GM12891 (cell line): Measurements from ENCODE around the gene FBXL7.

Experiments used
- DNase-seq: peaks from one replicate; pipeline ENCODE4 v3.0.0; 2011; ENCODE audit warnings: low spot score; ENCODE audit not compliant: insufficient read length
- FAIRE-seq: peaks from 2 replicates; lab custom pipeline; 2011; peaks lifted over from hg19 to GRCh38; lab: Jason Lieb, UNC
- PAX5 ChIP-seq: IDR thresholded peaks from 2 replicates; pipeline ENCODE4 v1.6.1; 2011; ENCODE audit warnings: low read length, moderate library complexity, mild to moderate bottlenecking; ENCODE audit not compliant: insufficient read depth, severe bottlenecking
- POLR2A ChIP-seq: IDR thresholded peaks from 2 replicates; pipeline ENCODE4 v1.6.1; 2011; ENCODE audit warnings: low read depth, low read length, control low read depth
- POLR2AphosphoS5 ChIP-seq: IDR thresholded peaks from 2 replicates; pipeline ENCODE4 v1.6.1; 2011; ENCODE audit warnings: low read depth, low read length, control low read depth
- POU2F2 ChIP-seq: IDR thresholded peaks from 2 replicates; pipeline ENCODE4 v1.6.1; 2011; ENCODE audit warnings: low read depth, mild to moderate bottlenecking, control low read depth, low read length, moderate library complexity
- SPI1 ChIP-seq: IDR thresholded peaks from 2 replicates; pipeline ENCODE4 v1.6.1; 2011; ENCODE audit warnings: low read depth, low read length, control low read depth
- TAF1 ChIP-seq: IDR thresholded peaks from 2 replicates; pipeline ENCODE4 v1.6.1; 2011; ENCODE audit warnings: low read depth, low read length, control low read depth

FBXL7 gene

GRCh38 chr5:15601274-15601673 is 101.3 kb downstream of the FBXL7 start:
- FAIRE-seq (no peak), DNase-seq (no peak)

GRCh38 chr5:15601853-15602252 is 101.9 kb downstream of the FBXL7 start:
- no peak for TF ChIP-seq POLR2AphosphoS5
- TF ChIP-seq TAF1: no peak
- TF ChIP-seq POLR2A: no peak
- no peak for TF ChIP-seq POU2F2
- no peak for TF ChIP-seq SPI1
- no peak for TF ChIP-seq PAX5
- DNase-seq (no peak), FAIRE-seq (no peak)

More at GRCh38 chr5:15601274-15601673, 101.3 kb downstream of the FBXL7 start:
- TF ChIP-seq POLR2AphosphoS5 (no peak), POLR2A (no peak), TAF1 (no peak), POU2F2 (no peak), SPI1 (no peak), PAX5 (no peak)

GRCh38 chr5:15604986-15605385 is 105.0 kb downstream of the FBXL7 start:
- no peak for FAIRE-seq
- no peak for TF ChIP-seq POLR2AphosphoS5
- no peak for TF ChIP-seq TAF1
- no peak for TF ChIP-seq PAX5
- TF ChIP-seq POLR2A: no peak
- TF ChIP-seq POU2F2: no peak
- no peak for TF ChIP-seq SPI1
- no peak for DNase-seq

- TF ChIP-seq POLR2A: no peak
- TF ChIP-seq POU2F2: no peak
- TF ChIP-seq POLR2AphosphoS5: no peak
- TF ChIP-seq SPI1: no peak
- TF ChIP-seq PAX5: no peak
- TF ChIP-seq TAF1: no peak
- no peak for DNase-seq
- no peak for FAIRE-seq
Observed at GRCh38 chr5:15606197-15606596, 106.2 kb downstream of the FBXL7 start.

GRCh38 chr5:15607076-15607475 is 107.1 kb downstream of the FBXL7 start:
- FAIRE-seq: no peak
- TF ChIP-seq TAF1 (no peak), POU2F2 (no peak), POLR2AphosphoS5 (no peak), POLR2A (no peak), PAX5 (no peak), SPI1 (no peak)
- no peak for DNase-seq

- no peak for DNase-seq
- TF ChIP-seq TAF1: no peak
- TF ChIP-seq PAX5: no peak
- no peak for TF ChIP-seq SPI1
- TF ChIP-seq POLR2AphosphoS5: no peak
- no peak for TF ChIP-seq POLR2A
- TF ChIP-seq POU2F2: no peak
- no peak for FAIRE-seq
Observed at GRCh38 chr5:15609076-15609725, 109.2 kb downstream of the FBXL7 start.

- DNase-seq: no peak
- no peak for FAIRE-seq
- TF ChIP-seq POLR2A: no peak
- no peak for TF ChIP-seq SPI1
- no peak for TF ChIP-seq POU2F2
- no peak for TF ChIP-seq PAX5
- TF ChIP-seq POLR2AphosphoS5: no peak
- no peak for TF ChIP-seq TAF1
Observed at GRCh38 chr5:15610216-15610615, 110.2 kb downstream of the FBXL7 start.

- FAIRE-seq (no peak), DNase-seq (no peak)
- no peak for TF ChIP-seq PAX5
- TF ChIP-seq POLR2AphosphoS5: no peak
Observed at GRCh38 chr5:15611008-15611407, 111.0 kb downstream of the FBXL7 start.

GRCh38 chr5:15612915-15613635 is 113.1 kb downstream of the FBXL7 start:
- DNase-seq: no peak
- FAIRE-seq: no peak
- no peak for TF ChIP-seq POU2F2
- no peak for TF ChIP-seq SPI1
- TF ChIP-seq POLR2A: no peak
- TF ChIP-seq POLR2AphosphoS5: no peak
- no peak for TF ChIP-seq PAX5
- no peak for TF ChIP-seq TAF1

GRCh38 chr5:15614679-15615078 is 114.7 kb downstream of the FBXL7 start:
- TF ChIP-seq PAX5 (no peak), SPI1 (no peak), POLR2A (no peak), POU2F2 (no peak), POLR2AphosphoS5 (no peak), TAF1 (no peak)
- no peak for DNase-seq
- no peak for FAIRE-seq
